MM.1S (cell line): ENCODE data around the gene ERC2.

Experiments used
- CTCF ChIP-seq: fragments of 300-600 bp; sonication (generic); IDR thresholded peaks from 2 replicates; pipeline ENCODE4 v1.5.1; 2016; ENCODE audit warnings: antibody characterized with exemption, low read length, mixed read lengths
- EZH2 ChIP-seq: fragments of 300-600 bp; sonication (generic); optimal IDR thresholded peaks from 2 replicates; pipeline ENCODE3; 2017; ENCODE audit warnings: low read depth, mild to moderate bottlenecking, antibody characterized with exemption, low read length, mixed read lengths

- no peak for TF ChIP-seq CTCF
- TF ChIP-seq EZH2, result no peak
Measured at GRCh38 chr3:56424885-56425284, 43.4 kb downstream of the ERC2 start.
